A549 treated with ZK216348 at 1 μM for 4 hours (cell line): ENCODE measurements around the gene LIG1. TPM values are rescaled to one million over a fixed set of nuclear protein-coding genes. Genes with fewer than 3 reads are reported as not detected.

Experiments used
- total RNA-seq: library from RNA; stranded (reverse); fragments of 200-300 nt; extraction: Qiagen RNA extraction; gene quantifications from 5 replicates; pipeline ENCODE4 v1.2.3, GENCODE V29; 2022; ENCODE audit warnings: low read depth

Gene LIG1
- total RNA-seq, result 59.3 to 68.2 TPM (median 61.8 TPM) in 5 replicates

DNA sequence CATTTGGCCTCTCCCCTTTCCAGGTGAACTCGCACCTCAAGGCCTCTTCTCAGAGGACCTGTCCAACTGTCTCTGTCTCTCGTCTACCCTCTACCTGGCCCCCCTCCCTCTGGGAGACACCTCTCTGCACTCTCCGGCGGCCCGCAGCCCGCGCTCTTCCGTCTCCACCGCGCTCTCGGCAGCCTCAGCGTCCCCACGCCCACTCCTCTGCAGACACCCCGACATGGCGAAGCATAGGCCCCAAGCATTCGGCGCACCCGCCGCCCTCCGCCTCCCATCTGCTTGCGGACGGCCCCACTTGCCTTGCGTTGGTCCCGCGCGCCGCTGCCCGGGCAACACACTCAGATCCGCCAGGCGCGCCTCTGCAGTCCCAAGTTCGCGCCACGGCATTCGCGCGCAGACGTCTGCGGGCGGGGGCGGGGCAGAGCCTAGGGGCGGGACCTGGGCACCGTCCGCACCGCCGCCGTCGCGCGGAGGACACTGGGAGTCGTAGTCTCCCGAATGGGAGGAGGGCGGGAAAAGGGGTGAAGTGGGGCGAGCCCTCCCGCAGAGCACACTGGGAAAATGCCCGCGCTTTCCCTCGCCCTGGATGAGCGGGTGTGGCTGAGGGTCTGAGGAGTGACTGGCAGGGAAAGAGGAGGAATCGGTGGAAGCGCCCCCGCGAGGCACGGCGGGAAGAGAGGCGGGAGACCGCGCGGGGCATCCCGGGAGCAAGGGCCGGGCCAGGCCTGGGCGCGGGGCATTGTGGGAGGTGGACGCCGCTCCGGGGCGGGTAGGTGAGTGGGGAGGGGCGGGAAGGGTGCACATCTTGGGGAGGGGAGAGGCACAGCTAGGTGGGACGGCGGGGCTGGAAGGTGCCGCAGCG lies at the start of gene LIG1, which contains the start of gene ZSWIM9:
Gene LIG1, minus strand, starts transcription at position 406 of the 865 bp plus-strand sequence. CDS start 4,778 bp downstream, outside the sequence.
Gene ZSWIM9, plus strand, starts transcription at position 742 of the 865 bp plus-strand sequence. CDS start 1,123 bp downstream, outside the sequence.

DNA sequence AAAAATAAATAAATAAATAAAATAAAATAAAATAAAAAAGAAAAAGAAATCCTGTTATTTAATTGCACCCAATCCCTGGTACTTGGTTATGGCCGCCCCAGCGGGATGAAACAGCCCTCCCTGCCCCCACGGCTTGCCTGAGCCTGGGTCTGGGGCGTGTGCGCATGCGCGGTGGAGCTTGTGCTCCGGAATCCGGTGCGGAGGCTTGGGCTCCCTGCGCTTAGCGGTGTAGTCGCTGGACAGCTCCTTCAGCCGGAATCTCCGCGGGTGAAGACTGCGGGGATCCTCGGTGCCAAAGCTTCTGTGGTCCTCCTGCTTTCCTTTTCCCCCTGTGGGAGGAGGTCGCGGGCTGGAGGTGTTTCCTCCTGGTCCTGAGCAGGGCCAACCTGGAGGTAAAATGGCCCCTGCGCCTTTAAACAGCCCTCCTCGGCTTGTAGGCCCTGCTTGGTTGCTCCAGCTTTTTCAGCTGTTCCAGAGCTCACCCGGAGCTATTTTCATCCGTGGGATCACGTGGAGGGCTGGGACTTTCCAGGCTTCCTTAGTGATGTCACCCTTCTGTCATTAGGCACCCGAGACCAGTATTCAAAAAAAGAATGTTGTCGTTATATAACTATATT lies 59.7 kb downstream of the LIG1 start, which contains the start of gene PLA2G4C:
Gene PLA2G4C, minus strand, starts transcription at position 468 of the 617 bp plus-strand sequence. CDS start 4,288 bp downstream, outside the sequence.

Other genes with a start within 250 kb of the LIG1 start
- not detected in 5 replicates for gene BSPH1, start 178.2 kb downstream of the LIG1 start, total RNA-seq
- gene ELSPBP1, start 175.7 kb downstream of the LIG1 start, total RNA-seq, result not detected in 5 replicates
- gene CABP5, start 126.3 kb downstream of the LIG1 start, total RNA-seq, result not detected in 5 replicates
- gene PLA2G4C, start 59.5 kb downstream of the LIG1 start, total RNA-seq, result 9.0 to 14.8 TPM (median 10.6 TPM) in 5 replicates
- gene ZSWIM9, start 336 bp upstream of the LIG1 start, total RNA-seq, result 4.0 to 9.3 TPM (median 7.8 TPM) in 5 replicates
- 15.3 to 22.4 TPM (median 18.7 TPM) in 5 replicates for gene CARD8, start 85.6 kb upstream of the LIG1 start, total RNA-seq
- 5.7 to 9.8 TPM (median 6.7 TPM) in 5 replicates for gene ZNF114, start 99.7 kb upstream of the LIG1 start, total RNA-seq
- 449 to 529 TPM (median 467 TPM) in 5 replicates for gene EMP3, start 155.2 kb upstream of the LIG1 start, total RNA-seq
- 2.3 to 5.7 TPM (median 3.9 TPM) in 5 replicates for gene TMEM143, start 193.6 kb upstream of the LIG1 start, total RNA-seq
- gene SYNGR4, start 194.0 kb upstream of the LIG1 start, total RNA-seq, result 1.4 to 4.2 TPM (median 3.2 TPM) in 5 replicates
- 319 to 434 TPM (median 419 TPM) in 5 replicates for gene KDELR1, start 221.2 kb upstream of the LIG1 start, total RNA-seq
- 4.4 to 12.0 TPM (median 10.2 TPM) in 5 replicates for gene GRIN2D, start 223.3 kb upstream of the LIG1 start, total RNA-seq